ENCODE results near the gene SLC38A10. TPM values are rescaled to one million over a fixed set of nuclear protein-coding genes. Genes with fewer than 3 reads are reported as not detected.

The SLC38A10 gene
- total and polyA plus RNA-seq, 12 donors: 27.8 to 56.2 (median 38.4) TPM

- Histone ChIP-seq H3K27ac (peak overlapping the region in 8 of 10 donors; percentile 9 to 83 (median 68)), H3K4me1 (peaks cover 16 to 51% (median 35%) of the 10 kb centered on the region in 9 donors), H3K36me3 (no peaks in the 10 kb centered on the region), H3K9me3 (no peaks in the 10 kb centered on the region), H3K4me3 (no peak overlapping the region), H3K27me3 (no peaks in the 10 kb centered on the region)
- TF ChIP-seq CTCF (IDR thresholded peaks at IDR 0.05): no peak
- DNase-seq (no peak), ATAC-seq (no peak)
- intact Hi-C loops (cut with DNase I): no loop called here
- WGBS, 2 donors: 85 to 89% methylated on average over 23 of the region's 23 CpGs
Measured at GRCh38 chr17:81329927-81330883, 35.1 kb upstream of the SLC38A10 start.

GRCh38 chr17:81328978-81329926 is 34.1 kb upstream of the SLC38A10 start:
- Histone ChIP-seq H3K4me3 (no peak overlapping the region), H3K27ac (peak overlapping the region; percentile 9 to 83 (median 66)), H3K9me3 (no peaks in the 10 kb centered on the region), H3K27me3 (no peaks in the 10 kb centered on the region), H3K4me1 (peaks cover 16 to 50% (median 33%) of the 10 kb centered on the region in 9 donors), H3K36me3 (no peaks in the 10 kb centered on the region)
- ATAC-seq (peak; percentile 54 to 87 (median 71)), DNase-seq (peak; percentile 72 to 78)
- 48 to 61% methylated on average over 26 to 28 of the region's 28 CpGs for WGBS, 2 donors
- TF ChIP-seq CTCF (IDR thresholded peaks at IDR 0.05): peak in 1 of 9 donors; percentile 13
- intact Hi-C loops (cut with DNase I): no loop called here

GRCh38 chr17:81328489-81328888 is 33.4 kb upstream of the SLC38A10 start:
- H3K27me3 ChIP-seq: no peaks in the 10 kb centered on the region
- WGBS, 2 donors: 68 to 71% methylated on average over 14 of the region's 14 CpGs
- no peaks in the 10 kb centered on the region for H3K9me3 ChIP-seq
- peak overlapping the region in 9 of 10 donors; percentile 9 to 83 (median 67) for H3K27ac ChIP-seq
- no peak overlapping the region for H3K4me3 ChIP-seq
- intact Hi-C loops (cut with DNase I): no loop called here
- TF ChIP-seq CTCF (IDR thresholded peaks at IDR 0.05): no peak
- no peak for DNase-seq
- peak in 1 of 8 donors; percentile 1 for ATAC-seq
- H3K36me3 ChIP-seq: no peaks in the 10 kb centered on the region
- peaks cover 16 to 51% (median 28%) of the 10 kb centered on the region in 9 donors for H3K4me1 ChIP-seq

Data from heart right ventricle (tissue), 16 donors.